ENCODE results near the gene UBE2Q2. TPM values are rescaled to one million over a fixed set of nuclear protein-coding genes. Genes with fewer than 3 reads are reported as not detected.

The UBE2Q2 gene
- total RNA-seq, 1 experiment from 2014 or later = 27.0 TPM

DNA sequence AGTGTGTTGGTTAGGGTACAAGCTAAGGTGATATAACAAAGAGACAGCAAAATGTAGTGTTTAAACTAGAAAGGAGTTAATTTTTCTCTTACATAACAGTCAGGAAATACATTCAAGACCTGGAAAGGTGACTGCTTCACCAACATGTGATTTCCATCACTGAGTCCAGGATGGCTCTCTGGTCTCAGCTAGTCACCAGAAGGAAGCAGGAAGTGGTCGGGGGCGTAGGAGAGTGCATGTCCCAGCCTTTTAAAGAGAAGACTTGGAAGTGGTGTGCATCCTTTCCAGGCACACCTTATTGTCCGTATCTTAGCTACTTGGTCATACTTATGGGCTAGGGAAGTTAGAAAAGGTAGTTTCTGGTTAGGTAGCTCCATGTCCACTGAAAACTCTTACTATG, 11.1 kb upstream of the UBE2Q2 start (continued):
- TF ChIP-seq, protein P1, sequence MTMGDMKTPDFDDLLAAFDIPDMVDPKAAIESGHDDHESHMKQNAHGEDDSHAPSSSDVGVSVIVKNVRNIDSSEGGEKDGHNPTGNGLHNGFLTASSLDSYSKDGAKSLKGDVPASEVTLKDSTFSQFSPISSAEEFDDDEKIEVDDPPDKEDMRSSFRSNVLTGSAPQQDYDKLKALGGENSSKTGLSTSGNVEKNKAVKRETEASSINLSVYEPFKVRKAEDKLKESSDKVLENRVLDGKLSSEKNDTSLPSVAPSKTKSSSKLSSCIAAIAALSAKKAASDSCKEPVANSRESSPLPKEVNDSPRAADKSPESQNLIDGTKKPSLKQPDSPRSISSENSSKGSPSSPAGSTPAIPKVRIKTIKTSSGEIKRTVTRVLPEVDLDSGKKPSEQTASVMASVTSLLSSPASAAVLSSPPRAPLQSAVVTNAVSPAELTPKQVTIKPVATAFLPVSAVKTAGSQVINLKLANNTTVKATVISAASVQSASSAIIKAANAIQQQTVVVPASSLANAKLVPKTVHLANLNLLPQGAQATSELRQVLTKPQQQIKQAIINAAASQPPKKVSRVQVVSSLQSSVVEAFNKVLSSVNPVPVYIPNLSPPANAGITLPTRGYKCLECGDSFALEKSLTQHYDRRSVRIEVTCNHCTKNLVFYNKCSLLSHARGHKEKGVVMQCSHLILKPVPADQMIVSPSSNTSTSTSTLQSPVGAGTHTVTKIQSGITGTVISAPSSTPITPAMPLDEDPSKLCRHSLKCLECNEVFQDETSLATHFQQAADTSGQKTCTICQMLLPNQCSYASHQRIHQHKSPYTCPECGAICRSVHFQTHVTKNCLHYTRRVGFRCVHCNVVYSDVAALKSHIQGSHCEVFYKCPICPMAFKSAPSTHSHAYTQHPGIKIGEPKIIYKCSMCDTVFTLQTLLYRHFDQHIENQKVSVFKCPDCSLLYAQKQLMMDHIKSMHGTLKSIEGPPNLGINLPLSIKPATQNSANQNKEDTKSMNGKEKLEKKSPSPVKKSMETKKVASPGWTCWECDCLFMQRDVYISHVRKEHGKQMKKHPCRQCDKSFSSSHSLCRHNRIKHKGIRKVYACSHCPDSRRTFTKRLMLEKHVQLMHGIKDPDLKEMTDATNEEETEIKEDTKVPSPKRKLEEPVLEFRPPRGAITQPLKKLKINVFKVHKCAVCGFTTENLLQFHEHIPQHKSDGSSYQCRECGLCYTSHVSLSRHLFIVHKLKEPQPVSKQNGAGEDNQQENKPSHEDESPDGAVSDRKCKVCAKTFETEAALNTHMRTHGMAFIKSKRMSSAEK (CRISPR knock-in tag; IDR thresholded peaks at IDR 0.05; ENCODE audit: borderline replicate concordance) = no peak
- no peak for TF ChIP-seq ZNF396 (CRISPR knock-in tag; IDR thresholded peaks at IDR 0.05; ENCODE audit: borderline replicate concordance)

DNA sequence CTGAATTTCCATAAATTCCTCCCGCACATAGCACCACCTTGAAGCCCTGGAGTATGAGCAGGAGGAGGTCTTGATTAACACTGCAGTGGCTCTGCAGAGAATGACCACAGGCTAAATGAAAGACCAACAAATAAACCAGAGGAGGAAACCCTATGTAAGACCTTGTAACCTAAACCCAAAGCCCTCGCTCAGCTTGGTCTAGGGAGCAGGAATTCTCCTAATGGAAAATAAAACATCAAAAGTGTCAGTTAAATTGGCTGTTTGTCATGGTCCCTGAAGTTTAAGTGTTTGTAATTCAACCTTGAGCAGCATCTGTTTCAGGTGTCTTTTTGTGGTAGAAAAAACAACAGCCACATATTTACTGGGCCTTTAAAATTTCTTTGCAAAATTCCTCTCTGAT, 9.2 kb upstream of the UBE2Q2 start:
- Mint-ChIP-seq H3K27me3 (ENCODE audit: low read depth) (no peaks in the 10 kb centered on the region), H3K36me3 (no peaks in the 10 kb centered on the region), H3K4me1 (peaks cover 18% of the 10 kb centered on the region), H3K9me3 (no peaks in the 10 kb centered on the region), H3K27ac (no peak overlapping the region), H3K4me3 (no peak overlapping the region)
- ChIA-PET POLR2A (no interaction called here), CTCF (interaction anchor here (0.6 kb wide), 1 partner anchor 319 kb away, joined by 6 read pairs; no protein-coding TSS in a partner anchor)
- ATAC-seq = no peak
- TF ChIP-seq GTF2I (CRISPR knock-in tag; conservative IDR thresholded peaks at IDR 0.05) = no peak
- no peak for DNase-seq (ENCODE audit: low spot score)

DNA sequence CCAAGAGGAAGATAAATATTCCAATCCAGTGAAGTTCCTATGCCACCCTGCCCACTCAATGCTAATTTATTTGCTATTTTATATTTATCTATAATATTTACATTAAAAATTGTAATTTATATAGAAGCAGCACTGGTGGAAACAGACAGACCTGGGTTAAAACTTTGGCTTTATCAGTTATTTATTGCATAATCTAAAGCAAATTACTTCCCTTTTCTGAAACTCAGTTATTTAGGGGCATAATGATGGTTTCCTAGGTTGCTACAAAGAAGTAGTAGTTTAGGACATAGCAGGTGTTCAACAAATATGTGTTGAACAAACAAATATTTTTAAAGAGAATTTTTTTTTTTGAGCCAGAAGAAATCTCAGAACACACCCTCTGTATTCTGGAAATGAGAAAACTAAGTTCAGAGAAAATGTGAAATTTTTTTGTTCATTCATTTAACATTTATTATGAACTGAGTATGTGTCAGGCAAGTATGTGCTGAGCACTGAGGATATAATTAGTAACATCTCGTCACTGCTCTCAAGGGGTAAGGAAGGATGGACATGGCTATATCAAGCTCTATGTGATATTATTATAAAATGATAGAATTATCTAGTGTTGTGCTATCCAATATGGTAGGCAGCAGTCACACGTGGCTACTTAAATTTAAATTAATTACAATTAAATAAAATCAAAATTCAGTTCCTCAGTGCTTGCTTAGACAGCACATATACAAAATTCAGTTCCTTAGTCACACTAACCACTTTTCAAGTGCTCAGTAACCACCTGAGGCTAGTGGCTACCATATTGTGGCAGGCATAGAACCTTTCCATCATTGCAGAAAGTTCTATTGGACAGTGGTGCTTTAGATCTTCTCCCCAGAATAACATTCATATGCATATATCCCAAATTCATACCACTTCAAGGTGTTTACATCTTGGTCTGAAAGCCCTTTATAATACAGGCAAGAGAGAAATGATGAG, 7.0 kb upstream of the UBE2Q2 start:
- Mint-ChIP-seq H3K36me3 (no peaks in the 10 kb centered on the region), H3K27ac (no peak overlapping the region), H3K4me3 (no peak overlapping the region), H3K4me1 (peaks cover 18% of the 10 kb centered on the region), H3K9me3 (no peaks in the 10 kb centered on the region), H3K27me3 (ENCODE audit: low read depth) (peaks cover 5% of the 10 kb centered on the region)
- DNase-seq (ENCODE audit: low spot score) = no peak
- no peak for ATAC-seq
- ChIA-PET POLR2A (no interaction called here), CTCF (no interaction called here)
- TF ChIP-seq ATF1 (CRISPR knock-in tag; IDR thresholded peaks at IDR 0.05) = no peak
- TF ChIP-seq TCF7 (CRISPR knock-in tag; IDR thresholded peaks at IDR 0.05; ENCODE audit: low read depth) = no peak
- TF ChIP-seq IRF2 (CRISPR knock-in tag; IDR thresholded peaks at IDR 0.05; ENCODE audit: borderline replicate concordance, low read depth) = no peak
- TF ChIP-seq, protein P2, sequence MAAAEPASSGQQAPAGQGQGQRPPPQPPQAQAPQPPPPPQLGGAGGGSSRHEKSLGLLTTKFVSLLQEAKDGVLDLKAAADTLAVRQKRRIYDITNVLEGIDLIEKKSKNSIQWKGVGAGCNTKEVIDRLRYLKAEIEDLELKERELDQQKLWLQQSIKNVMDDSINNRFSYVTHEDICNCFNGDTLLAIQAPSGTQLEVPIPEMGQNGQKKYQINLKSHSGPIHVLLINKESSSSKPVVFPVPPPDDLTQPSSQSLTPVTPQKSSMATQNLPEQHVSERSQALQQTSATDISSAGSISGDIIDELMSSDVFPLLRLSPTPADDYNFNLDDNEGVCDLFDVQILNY (CRISPR knock-in tag; IDR thresholded peaks at IDR 0.05) = no peak
- TF ChIP-seq FOXK1 (CRISPR knock-in tag; IDR thresholded peaks at IDR 0.05) = no peak

DNA sequence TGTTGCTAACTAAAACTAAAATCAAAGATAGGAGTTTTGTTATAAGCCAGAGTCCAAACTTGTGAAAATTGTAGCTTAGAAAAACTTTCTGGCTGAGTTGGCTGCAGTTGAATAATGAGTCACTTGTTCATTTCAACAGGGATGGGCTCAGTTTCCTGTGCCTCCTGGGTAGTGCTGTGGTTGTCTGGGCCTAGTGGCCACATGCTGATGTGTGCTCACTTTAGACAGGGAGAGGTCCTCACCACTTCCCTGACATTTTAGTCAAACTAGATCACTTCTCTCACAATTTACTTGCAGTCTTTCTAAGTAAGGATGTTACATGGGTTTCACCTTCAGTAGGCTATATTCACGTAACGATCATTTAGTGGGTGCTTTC, 6.3 kb upstream of the UBE2Q2 start:
- TF ChIP-seq, protein P3, sequence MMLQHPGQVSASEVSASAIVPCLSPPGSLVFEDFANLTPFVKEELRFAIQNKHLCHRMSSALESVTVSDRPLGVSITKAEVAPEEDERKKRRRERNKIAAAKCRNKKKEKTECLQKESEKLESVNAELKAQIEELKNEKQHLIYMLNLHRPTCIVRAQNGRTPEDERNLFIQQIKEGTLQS (CRISPR knock-in tag; conservative IDR thresholded peaks at IDR 0.05) = no peak
- no peak for TF ChIP-seq JAZF1 (CRISPR knock-in tag; IDR thresholded peaks at IDR 0.05)
- TF ChIP-seq, protein P4, sequence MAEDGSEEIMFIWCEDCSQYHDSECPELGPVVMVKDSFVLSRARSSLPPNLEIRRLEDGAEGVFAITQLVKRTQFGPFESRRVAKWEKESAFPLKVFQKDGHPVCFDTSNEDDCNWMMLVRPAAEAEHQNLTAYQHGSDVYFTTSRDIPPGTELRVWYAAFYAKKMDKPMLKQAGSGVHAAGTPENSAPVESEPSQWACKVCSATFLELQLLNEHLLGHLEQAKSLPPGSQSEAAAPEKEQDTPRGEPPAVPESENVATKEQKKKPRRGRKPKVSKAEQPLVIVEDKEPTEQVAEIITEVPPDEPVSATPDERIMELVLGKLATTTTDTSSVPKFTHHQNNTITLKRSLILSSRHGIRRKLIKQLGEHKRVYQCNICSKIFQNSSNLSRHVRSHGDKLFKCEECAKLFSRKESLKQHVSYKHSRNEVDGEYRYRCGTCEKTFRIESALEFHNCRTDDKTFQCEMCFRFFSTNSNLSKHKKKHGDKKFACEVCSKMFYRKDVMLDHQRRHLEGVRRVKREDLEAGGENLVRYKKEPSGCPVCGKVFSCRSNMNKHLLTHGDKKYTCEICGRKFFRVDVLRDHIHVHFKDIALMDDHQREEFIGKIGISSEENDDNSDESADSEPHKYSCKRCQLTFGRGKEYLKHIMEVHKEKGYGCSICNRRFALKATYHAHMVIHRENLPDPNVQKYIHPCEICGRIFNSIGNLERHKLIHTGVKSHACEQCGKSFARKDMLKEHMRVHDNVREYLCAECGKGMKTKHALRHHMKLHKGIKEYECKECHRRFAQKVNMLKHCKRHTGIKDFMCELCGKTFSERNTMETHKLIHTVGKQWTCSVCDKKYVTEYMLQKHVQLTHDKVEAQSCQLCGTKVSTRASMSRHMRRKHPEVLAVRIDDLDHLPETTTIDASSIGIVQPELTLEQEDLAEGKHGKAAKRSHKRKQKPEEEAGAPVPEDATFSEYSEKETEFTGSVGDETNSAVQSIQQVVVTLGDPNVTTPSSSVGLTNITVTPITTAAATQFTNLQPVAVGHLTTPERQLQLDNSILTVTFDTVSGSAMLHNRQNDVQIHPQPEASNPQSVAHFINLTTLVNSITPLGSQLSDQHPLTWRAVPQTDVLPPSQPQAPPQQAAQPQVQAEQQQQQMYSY (CRISPR knock-in tag; IDR thresholded peaks at IDR 0.05) = no peak
- TF ChIP-seq FOXJ3 (CRISPR knock-in tag; IDR thresholded peaks at IDR 0.05; ENCODE audit: borderline replicate concordance) = no peak
- no peak for TF ChIP-seq MXD4 (CRISPR knock-in tag; IDR thresholded peaks at IDR 0.05; ENCODE audit: borderline replicate concordance)
- TF ChIP-seq CREM (CRISPR knock-in tag; IDR thresholded peaks at IDR 0.05) = no peak
- TF ChIP-seq, protein P5, sequence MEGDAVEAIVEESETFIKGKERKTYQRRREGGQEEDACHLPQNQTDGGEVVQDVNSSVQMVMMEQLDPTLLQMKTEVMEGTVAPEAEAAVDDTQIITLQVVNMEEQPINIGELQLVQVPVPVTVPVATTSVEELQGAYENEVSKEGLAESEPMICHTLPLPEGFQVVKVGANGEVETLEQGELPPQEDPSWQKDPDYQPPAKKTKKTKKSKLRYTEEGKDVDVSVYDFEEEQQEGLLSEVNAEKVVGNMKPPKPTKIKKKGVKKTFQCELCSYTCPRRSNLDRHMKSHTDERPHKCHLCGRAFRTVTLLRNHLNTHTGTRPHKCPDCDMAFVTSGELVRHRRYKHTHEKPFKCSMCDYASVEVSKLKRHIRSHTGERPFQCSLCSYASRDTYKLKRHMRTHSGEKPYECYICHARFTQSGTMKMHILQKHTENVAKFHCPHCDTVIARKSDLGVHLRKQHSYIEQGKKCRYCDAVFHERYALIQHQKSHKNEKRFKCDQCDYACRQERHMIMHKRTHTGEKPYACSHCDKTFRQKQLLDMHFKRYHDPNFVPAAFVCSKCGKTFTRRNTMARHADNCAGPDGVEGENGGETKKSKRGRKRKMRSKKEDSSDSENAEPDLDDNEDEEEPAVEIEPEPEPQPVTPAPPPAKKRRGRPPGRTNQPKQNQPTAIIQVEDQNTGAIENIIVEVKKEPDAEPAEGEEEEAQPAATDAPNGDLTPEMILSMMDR (IDR thresholded peaks at IDR 0.05) = no peak
- no peak for TF ChIP-seq SP1 (CRISPR knock-in tag; conservative IDR thresholded peaks at IDR 0.05)
- no peak overlapping the region for H3K4me3 Mint-ChIP-seq
- H3K27ac Mint-ChIP-seq = no peak overlapping the region
- CTCF ChIA-PET = no interaction called here
- peaks cover 12% of the 10 kb centered on the region for H3K4me1 Mint-ChIP-seq
- ATAC-seq = 0 out of 2 replicates have a peak, but pooled peaks have one; percentile 20
- H3K36me3 Mint-ChIP-seq = no peaks in the 10 kb centered on the region
- POLR2A ChIA-PET = no interaction called here
- peaks cover 12% of the 10 kb centered on the region for H3K27me3 Mint-ChIP-seq (ENCODE audit: low read depth)
- H3K9me3 Mint-ChIP-seq = no peaks in the 10 kb centered on the region
- DNase-seq (ENCODE audit: low spot score) = no peak

Measured in WTC11 (cell line).